Prostate gland (tissue), 1 donor: ENCODE results near the gene HMMR.

Source experiments
- POLR2A ChIP-seq: fragments of 450-650 bp; IDR thresholded peaks from one replicate; pipeline ENCODE4 v1.6.1; 2016; ENCODE audit warnings: antibody characterized with exemption, mild to moderate bottlenecking
- POLR2AphosphoS5 ChIP-seq: sonication (generic); formaldehyde crosslinking; IDR thresholded peaks from one replicate; pipeline ENCODE4 v1.6.1; 2017; ENCODE audit warnings: antibody characterized with exemption

GRCh38 chr5:163448491-163448890 is 11.9 kb upstream of the HMMR start:
- TF ChIP-seq POLR2AphosphoS5 (no peak), POLR2A (no peak)
